Left ventricle myocardium inferior (tissue), 1 donor: ENCODE data around the gene LSM12. TPM values are rescaled to one million over a fixed set of nuclear protein-coding genes. Genes with fewer than 3 reads are reported as not detected.
"Not testable (repeated sequence)": the region's sequence is repeated elsewhere in the genome, so short reads cannot be mapped to it uniquely, and the experiment has no call there.

Experiments used
- DNase-seq: peaks from one replicate; pipeline ENCODE4 v3.0.0-alpha.2; 2020
- H3K27ac ChIP-seq: fragments of 200-600 bp; replicated peaks from 2 replicates; pipeline ENCODE4 v1.8.0; 2021
- H3K27me3 ChIP-seq: fragments of 200-600 bp; 2 replicates; pipeline ENCODE4 v1.8.0; 2021; ENCODE audit warnings: low read depth
- H3K36me3 ChIP-seq: fragments of 200-600 bp; 2 replicates; pipeline ENCODE4 v1.8.0; 2021
- H3K4me1 ChIP-seq: fragments of 200-600 bp; 2 replicates; pipeline ENCODE4 v1.8.0; 2021
- H3K4me3 ChIP-seq: fragments of 200-600 bp; 2 replicates; pipeline ENCODE4 v1.8.0; 2021; ENCODE audit warnings: mild to moderate bottlenecking, moderate library complexity
- H3K9me3 ChIP-seq: fragments of 200-600 bp; replicated peaks from 2 replicates; pipeline ENCODE4 v1.8.0; 2021
- intact Hi-C: fragments of 100-400 bp; cut with micrococcal nuclease; formaldehyde crosslinking; loops from one replicate; pipeline ENCODE4 v1.11.0; 2022
- total RNA-seq: library from RNA; stranded (reverse); fragmentation: NEBNext Ultra II Directional; extraction: Animal tissue kit (Norgen Biotek cat#: 25700); gene quantifications from one replicate; pipeline ENCODE4 v1.2.1, GENCODE V29; 2021
- TF ChIP-seq, protein P1 (sequence below): fragments of 200-600 bp; IDR thresholded peaks from 2 replicates; pipeline ENCODE4 v1.8.0; 2021; ENCODE audit warnings: antibody characterized with exemption, mild to moderate bottlenecking, borderline replicate concordance
- donor health status: DM: no; HTN: yes; CAD: no; lungs with severe emphysema.

Gene LSM12
- total RNA-seq, 1 donor from 2014 or later: 41.2 TPM

DNA sequence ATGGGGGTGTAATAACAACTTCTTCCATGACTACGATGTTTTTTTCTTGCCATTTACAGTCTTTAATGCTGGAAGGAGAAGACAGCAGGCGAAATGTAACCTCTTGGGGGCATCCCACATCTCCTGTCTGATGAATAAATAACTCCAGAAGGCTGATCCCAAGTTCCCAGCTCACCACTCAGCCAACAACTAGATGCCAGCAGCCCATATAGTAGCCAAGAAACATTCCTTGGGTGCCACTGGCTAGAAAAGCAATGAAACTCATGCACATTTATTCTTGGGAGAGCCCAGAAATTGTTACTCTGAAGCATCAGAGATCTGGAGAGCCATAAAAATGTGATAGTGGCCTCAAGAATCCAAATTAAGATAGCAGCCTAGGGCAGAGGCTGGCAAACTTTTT lies 29.0 kb downstream of the LSM12 start:
- TF ChIP-seq, protein P1, sequence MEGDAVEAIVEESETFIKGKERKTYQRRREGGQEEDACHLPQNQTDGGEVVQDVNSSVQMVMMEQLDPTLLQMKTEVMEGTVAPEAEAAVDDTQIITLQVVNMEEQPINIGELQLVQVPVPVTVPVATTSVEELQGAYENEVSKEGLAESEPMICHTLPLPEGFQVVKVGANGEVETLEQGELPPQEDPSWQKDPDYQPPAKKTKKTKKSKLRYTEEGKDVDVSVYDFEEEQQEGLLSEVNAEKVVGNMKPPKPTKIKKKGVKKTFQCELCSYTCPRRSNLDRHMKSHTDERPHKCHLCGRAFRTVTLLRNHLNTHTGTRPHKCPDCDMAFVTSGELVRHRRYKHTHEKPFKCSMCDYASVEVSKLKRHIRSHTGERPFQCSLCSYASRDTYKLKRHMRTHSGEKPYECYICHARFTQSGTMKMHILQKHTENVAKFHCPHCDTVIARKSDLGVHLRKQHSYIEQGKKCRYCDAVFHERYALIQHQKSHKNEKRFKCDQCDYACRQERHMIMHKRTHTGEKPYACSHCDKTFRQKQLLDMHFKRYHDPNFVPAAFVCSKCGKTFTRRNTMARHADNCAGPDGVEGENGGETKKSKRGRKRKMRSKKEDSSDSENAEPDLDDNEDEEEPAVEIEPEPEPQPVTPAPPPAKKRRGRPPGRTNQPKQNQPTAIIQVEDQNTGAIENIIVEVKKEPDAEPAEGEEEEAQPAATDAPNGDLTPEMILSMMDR: no peak

GRCh38 chr17:44034688-44035087 lies 31.8 kb downstream of the LSM12 start:
- H3K27ac ChIP-seq, DNase-seq, H3K4me3 ChIP-seq, H3K9me3 ChIP-seq, H3K27me3 ChIP-seq, intact Hi-C loops: not testable (repeated sequence)
- Histone ChIP-seq H3K4me1 (peaks cover 33% of the 10 kb centered on the region), H3K36me3 (peaks cover 60% of the 10 kb centered on the region)

More for the DNA sequence above, 29.0 kb downstream of the LSM12 start:
- Histone ChIP-seq H3K27ac (no peak overlapping the region), H3K4me1 (peaks cover 57% of the 10 kb centered on the region), H3K9me3 (no peaks in the 10 kb centered on the region), H3K36me3 (peaks cover 48% of the 10 kb centered on the region), H3K27me3 (no peaks in the 10 kb centered on the region), H3K4me3 (no peak overlapping the region)
- DNase-seq: no peak
- intact Hi-C loops: no loop called here

- intact Hi-C loops: no loop called here
- TF ChIP-seq, protein P1: no peak
- H3K27me3 ChIP-seq: no peaks in the 10 kb centered on the region
- no peak overlapping the region for H3K4me3 ChIP-seq
- no peak overlapping the region for H3K27ac ChIP-seq
- H3K4me1 ChIP-seq: peaks cover 29% of the 10 kb centered on the region
- H3K9me3 ChIP-seq: no peaks in the 10 kb centered on the region
- H3K36me3 ChIP-seq: peaks cover 58% of the 10 kb centered on the region
- no peak for DNase-seq
These were observed 32.5 kb downstream of the LSM12 start for GRCh38 chr17:44033861-44034408.

DNA sequence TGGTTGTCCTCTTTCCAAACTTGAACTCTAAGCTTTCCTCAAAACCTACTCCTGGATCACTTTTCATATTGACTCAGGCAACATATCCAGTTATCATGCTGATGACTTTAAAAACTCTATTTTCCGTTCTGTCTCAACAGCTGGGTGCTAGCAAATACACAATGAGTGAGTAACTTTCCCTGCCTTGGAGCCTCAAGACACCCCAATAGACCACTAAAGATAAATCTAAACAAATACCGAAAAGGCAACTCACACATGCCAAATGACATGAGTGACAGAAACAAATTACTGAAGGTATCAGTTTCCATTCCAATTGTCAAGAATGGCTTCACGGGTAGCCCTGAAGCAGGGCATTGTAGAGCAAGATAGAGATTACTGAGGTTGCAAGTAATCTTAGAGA lies 36.0 kb downstream of the LSM12 start:
- no peak for DNase-seq
- H3K4me3 ChIP-seq: no peak overlapping the region
- peaks cover 10% of the 10 kb centered on the region for H3K4me1 ChIP-seq
- H3K9me3 ChIP-seq: no peaks in the 10 kb centered on the region
- peaks cover 29% of the 10 kb centered on the region for H3K36me3 ChIP-seq
- H3K27me3 ChIP-seq: no peaks in the 10 kb centered on the region
- no peak overlapping the region for H3K27ac ChIP-seq
- intact Hi-C loops: no loop called here
- TF ChIP-seq, protein P1: no peak

DNA sequence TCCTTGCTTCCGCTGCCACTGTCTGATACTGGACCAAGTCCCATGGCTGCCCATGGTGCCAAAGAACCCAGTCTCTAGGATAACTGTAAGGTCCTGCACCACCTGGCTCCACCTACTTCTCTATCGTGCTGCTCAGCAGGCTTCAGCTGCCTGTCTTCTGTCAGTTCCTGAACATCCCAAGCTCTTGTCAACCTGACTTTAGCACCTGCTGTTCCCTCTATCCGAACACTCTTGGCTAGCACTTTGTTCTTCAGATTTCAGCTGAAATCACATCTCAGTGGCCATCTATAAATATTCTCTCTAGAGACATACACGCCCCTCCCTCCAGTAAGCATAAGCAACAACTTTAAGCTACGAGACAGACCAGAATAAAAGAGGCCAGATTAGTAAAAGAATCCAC lies 36.7 kb downstream of the LSM12 start:
- no peak overlapping the region for H3K27ac ChIP-seq
- no peaks in the 10 kb centered on the region for H3K9me3 ChIP-seq
- intact Hi-C loops: no loop called here
- peaks cover 29% of the 10 kb centered on the region for H3K36me3 ChIP-seq
- TF ChIP-seq, protein P1: no peak
- no peak for DNase-seq
- H3K4me1 ChIP-seq: peaks cover 14% of the 10 kb centered on the region
- no peaks in the 10 kb centered on the region for H3K27me3 ChIP-seq
- no peak overlapping the region for H3K4me3 ChIP-seq

GRCh38 chr17:44024853-44025252 lies 41.6 kb downstream of the LSM12 start:
- DNase-seq: no peak
- Histone ChIP-seq H3K9me3 (no peaks in the 10 kb centered on the region), H3K27ac (no peak overlapping the region), H3K27me3 (no peaks in the 10 kb centered on the region), H3K36me3 (peaks cover 3% of the 10 kb centered on the region), H3K4me3 (no peak overlapping the region), H3K4me1 (peaks cover 4% of the 10 kb centered on the region)
- intact Hi-C loops: no loop called here
- TF ChIP-seq, protein P1: no peak
